GM23248 (cell line): ENCODE measurements around the gene ASCL5.

ENCODE experiments used
- EZH2 ChIP-seq: fragments of 200-600 bp; sonication (generic); IDR thresholded peaks from 2 replicates; pipeline ENCODE4 v1.6.1; 2018; ENCODE audit warnings: antibody characterized with exemption, mild to moderate bottlenecking; ENCODE audit not compliant: insufficient read depth, poor library complexity, severe bottlenecking
- EZH2phosphoT487 ChIP-seq: fragments of 200-600 bp; sonication (generic); IDR thresholded peaks from 2 replicates; pipeline ENCODE4 v1.6.1; 2018; ENCODE audit warnings: antibody characterized with exemption, moderate library complexity, mild to moderate bottlenecking, low read depth; ENCODE audit not compliant: insufficient read depth

- no peak for TF ChIP-seq EZH2
- TF ChIP-seq EZH2phosphoT487 = no peak
These were observed 23.3 kb downstream of the ASCL5 start for GRCh38 chr1:201103666-201104065.
